ENCODE measurements around the gene CA12.

GRCh38 chr15:63381301-63382204 is at the start of gene CA12:
- no peak for TF ChIP-seq CTCF (IDR thresholded peaks at IDR 0.05; ENCODE audit: control extremely low read depth in 1 of 3, insufficient read depth in 1 of 3, low read depth in 1 of 3, low read length in 3 of 3)
- peak; percentile 56 for TF ChIP-seq EZH2 (IDR thresholded peaks at IDR 0.05; ENCODE audit: low read depth, low read length, severe bottlenecking)
- no peak for TF ChIP-seq POLR2A (IDR thresholded peaks at IDR 0.05; ENCODE audit: control extremely low read depth in 1 of 2, low read depth in 2 of 2, low read length in 2 of 2)
- no peak for TF ChIP-seq HDAC6 (IDR thresholded peaks at IDR 0.05; ENCODE audit: low read depth, low read length)
- TF ChIP-seq JUN (IDR thresholded peaks at IDR 0.05; ENCODE audit: low read depth, low read length), result no peak
- peak; percentile 17 for TF ChIP-seq RNF2 (IDR thresholded peaks at IDR 0.05; ENCODE audit: borderline replicate concordance, low read depth, low read length, missing control alignments, poor library complexity, severe bottlenecking)
- TF ChIP-seq RXRA (IDR thresholded peaks at IDR 0.05; ENCODE audit: insufficient read depth, low read depth, low read length), result no peak
- no peak for TF ChIP-seq ZNF274 (IDR thresholded peaks at IDR 0.05; ENCODE audit: borderline replicate concordance, extremely low read depth, low read length)
- peak; percentile 76 for TF ChIP-seq MAX (IDR thresholded peaks at IDR 0.05)
